ENCODE data around the gene SAT1. TPM values are rescaled to one million over a fixed set of nuclear protein-coding genes. Genes with fewer than 3 reads are reported as not detected.

SAT1 gene
- total RNA-seq, 1 experiment from 2014 or later = 151 TPM

- POLR2A ChIA-PET = interaction anchor here (0.5 to 2.5 kb wide), 4 partner anchors 23 to 118 kb away, joined by 3 to 32 read pairs (median 6); no protein-coding TSS in a partner anchor
- no TSS peak for BruUV-seq (replicated peaks)
- Mint-ChIP-seq H3K36me3 (ENCODE audit: insufficient read depth, unreplicated experiment) (peaks cover 40% of the 10 kb centered on the region), H3K27ac (ENCODE audit: unreplicated experiment) (peak overlapping the region; percentile 83), H3K4me3 (ENCODE audit: unreplicated experiment) (peak overlapping the region; percentile 92), H3K9me3 (ENCODE audit: unreplicated experiment) (no peaks in the 10 kb centered on the region), H3K4me1 (ENCODE audit: low read depth, unreplicated experiment) (no peaks in the 10 kb centered on the region), H3K27me3 (ENCODE audit: insufficient read depth, unreplicated experiment) (no peaks in the 10 kb centered on the region)
- intact Hi-C loops (cut with micrococcal nuclease; ENCODE audit: unreplicated experiment) = loop anchor here (5.0 kb wide), 1 partner anchor 73 kb away; no protein-coding TSS in a partner anchor
- DNase-seq = no peak
- Histone ChIP-seq H3K9me3 (no peaks in the 10 kb centered on the region), H3K4me3 (ENCODE audit: low read depth, low read length) (peak overlapping the region; percentile 80), H3K36me3 (ENCODE audit: control insufficient read depth, insufficient read depth, low read length) (no peaks in the 10 kb centered on the region), H3K27me3 (replicated peaks; ENCODE audit: control insufficient read depth, insufficient read depth, low read length) (no peaks in the 10 kb centered on the region), H3K4me1 (peaks cover 9% of the 10 kb centered on the region)
- CTCF ChIA-PET = interaction anchor here (2.5 kb wide), 1 partner anchor 117 kb away, joined by 53 read pairs; no protein-coding TSS in a partner anchor
- TF ChIP-seq, protein P1, sequence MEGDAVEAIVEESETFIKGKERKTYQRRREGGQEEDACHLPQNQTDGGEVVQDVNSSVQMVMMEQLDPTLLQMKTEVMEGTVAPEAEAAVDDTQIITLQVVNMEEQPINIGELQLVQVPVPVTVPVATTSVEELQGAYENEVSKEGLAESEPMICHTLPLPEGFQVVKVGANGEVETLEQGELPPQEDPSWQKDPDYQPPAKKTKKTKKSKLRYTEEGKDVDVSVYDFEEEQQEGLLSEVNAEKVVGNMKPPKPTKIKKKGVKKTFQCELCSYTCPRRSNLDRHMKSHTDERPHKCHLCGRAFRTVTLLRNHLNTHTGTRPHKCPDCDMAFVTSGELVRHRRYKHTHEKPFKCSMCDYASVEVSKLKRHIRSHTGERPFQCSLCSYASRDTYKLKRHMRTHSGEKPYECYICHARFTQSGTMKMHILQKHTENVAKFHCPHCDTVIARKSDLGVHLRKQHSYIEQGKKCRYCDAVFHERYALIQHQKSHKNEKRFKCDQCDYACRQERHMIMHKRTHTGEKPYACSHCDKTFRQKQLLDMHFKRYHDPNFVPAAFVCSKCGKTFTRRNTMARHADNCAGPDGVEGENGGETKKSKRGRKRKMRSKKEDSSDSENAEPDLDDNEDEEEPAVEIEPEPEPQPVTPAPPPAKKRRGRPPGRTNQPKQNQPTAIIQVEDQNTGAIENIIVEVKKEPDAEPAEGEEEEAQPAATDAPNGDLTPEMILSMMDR (IDR thresholded peaks at IDR 0.05; ENCODE audit: insufficient read depth in 1 of 2, low read depth in 1 of 2, low read length in 1 of 2, severe bottlenecking in 1 of 2, unreplicated experiment in 1 of 2) = no peak
Measured at GRCh38 chrX:23784470-23785331, 1.7 kb downstream of the SAT1 start.

DNA sequence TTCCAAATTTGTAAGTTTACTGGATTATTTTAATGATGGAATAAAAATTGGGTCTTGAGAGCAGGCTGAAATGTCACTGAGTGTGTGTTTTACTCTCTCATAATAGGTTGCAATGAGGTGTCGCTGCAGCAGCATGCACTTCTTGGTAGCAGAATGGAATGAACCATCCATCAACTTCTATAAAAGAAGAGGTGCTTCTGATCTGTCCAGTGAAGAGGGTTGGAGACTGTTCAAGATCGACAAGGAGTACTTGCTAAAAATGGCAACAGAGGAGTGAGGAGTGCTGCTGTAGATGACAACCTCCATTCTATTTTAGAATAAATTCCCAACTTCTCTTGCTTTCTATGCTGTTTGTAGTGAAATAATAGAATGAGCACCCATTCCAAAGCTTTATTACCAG is 2.6 kb downstream of the SAT1 start:
- Histone ChIP-seq H3K4me1 (peaks cover 9% of the 10 kb centered on the region), H3K36me3 (ENCODE audit: control insufficient read depth, insufficient read depth, low read length) (no peaks in the 10 kb centered on the region), H3K27me3 (replicated peaks; ENCODE audit: control insufficient read depth, insufficient read depth, low read length) (no peaks in the 10 kb centered on the region), H3K9me3 (no peaks in the 10 kb centered on the region), H3K4me3 (ENCODE audit: low read depth, low read length) (no peak overlapping the region)
- Mint-ChIP-seq H3K36me3 (ENCODE audit: insufficient read depth, unreplicated experiment) (peaks cover 40% of the 10 kb centered on the region), H3K9me3 (ENCODE audit: unreplicated experiment) (no peaks in the 10 kb centered on the region), H3K4me1 (ENCODE audit: low read depth, unreplicated experiment) (no peaks in the 10 kb centered on the region), H3K27me3 (ENCODE audit: insufficient read depth, unreplicated experiment) (no peaks in the 10 kb centered on the region), H3K27ac (ENCODE audit: unreplicated experiment) (no peak overlapping the region), H3K4me3 (ENCODE audit: unreplicated experiment) (peak overlapping the region; percentile 92)
- no peak for DNase-seq
- ChIA-PET CTCF (no interaction called here), POLR2A (interaction anchor here (0.6 kb wide), 1 partner anchor 268 kb away, joined by 3 read pairs; no protein-coding TSS in a partner anchor)
- intact Hi-C loops (cut with micrococcal nuclease; ENCODE audit: unreplicated experiment) = no loop called here
- TF ChIP-seq, protein P1 (IDR thresholded peaks at IDR 0.05; ENCODE audit: insufficient read depth in 1 of 2, low read depth in 1 of 2, low read length in 1 of 2, severe bottlenecking in 1 of 2, unreplicated experiment in 1 of 2) = no peak
- BruUV-seq (replicated peaks) = no TSS peak

GRCh38 chrX:23786268-23786815 is 3.4 kb downstream of the SAT1 start:
- H3K4me1 Mint-ChIP-seq (ENCODE audit: low read depth, unreplicated experiment) = no peaks in the 10 kb centered on the region
- CTCF ChIA-PET = no interaction called here
- intact Hi-C loops (cut with micrococcal nuclease; ENCODE audit: unreplicated experiment) = no loop called here
- DNase-seq = no peak
- no TSS peak for BruUV-seq (replicated peaks)
- peaks cover 40% of the 10 kb centered on the region for H3K36me3 Mint-ChIP-seq (ENCODE audit: insufficient read depth, unreplicated experiment)
- Histone ChIP-seq H3K36me3 (ENCODE audit: control insufficient read depth, insufficient read depth, low read length) (no peaks in the 10 kb centered on the region), H3K9me3 (no peaks in the 10 kb centered on the region), H3K27me3 (replicated peaks; ENCODE audit: control insufficient read depth, insufficient read depth, low read length) (no peaks in the 10 kb centered on the region), H3K4me1 (peaks cover 9% of the 10 kb centered on the region), H3K4me3 (ENCODE audit: low read depth, low read length) (no peak overlapping the region)
- no peak overlapping the region for H3K4me3 Mint-ChIP-seq (ENCODE audit: unreplicated experiment)
- no peaks in the 10 kb centered on the region for H3K9me3 Mint-ChIP-seq (ENCODE audit: unreplicated experiment)
- H3K27ac Mint-ChIP-seq (ENCODE audit: unreplicated experiment) = no peak overlapping the region
- POLR2A ChIA-PET = no interaction called here
- TF ChIP-seq, protein P1 (IDR thresholded peaks at IDR 0.05; ENCODE audit: insufficient read depth in 1 of 2, low read depth in 1 of 2, low read length in 1 of 2, severe bottlenecking in 1 of 2, unreplicated experiment in 1 of 2) = no peak
- no peaks in the 10 kb centered on the region for H3K27me3 Mint-ChIP-seq (ENCODE audit: insufficient read depth, unreplicated experiment)
